ENCODE data around the gene TNRC6B. TPM values are rescaled to one million over a fixed set of nuclear protein-coding genes. Genes with fewer than 3 reads are reported as not detected.
A peak's percentile ranks its signal among the peaks of the same experiment; 100 is the strongest.

Gene TNRC6B
- total RNA-seq, 1 experiment from 2014 or later, result 50.4 TPM

DNA sequence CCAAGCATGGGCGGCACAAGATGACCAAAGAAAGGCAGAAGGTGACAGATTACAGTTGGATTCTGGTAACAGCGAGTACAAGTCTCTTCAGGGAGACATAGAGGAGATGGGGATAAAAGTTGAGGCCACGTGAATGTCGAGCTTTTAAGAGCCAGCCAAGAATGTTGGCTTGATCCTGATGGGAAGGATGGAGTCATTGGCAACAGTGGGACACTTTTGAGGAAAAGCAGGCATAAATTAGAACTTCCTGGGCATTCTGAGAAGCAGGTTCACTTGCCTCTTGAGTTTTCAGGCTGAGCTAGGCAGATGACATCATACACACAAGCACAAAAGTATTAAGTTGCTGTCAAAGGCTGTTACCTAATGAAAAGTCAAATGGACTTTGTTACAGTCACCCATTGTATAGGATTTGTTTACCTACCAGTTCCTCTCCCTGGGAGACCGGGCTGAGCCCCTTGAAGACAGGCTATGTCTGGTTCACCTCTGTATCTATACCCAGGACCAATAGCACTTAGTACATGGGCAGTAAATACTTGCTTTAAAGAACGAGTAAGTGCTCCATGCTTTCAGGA, 41.1 kb downstream of the TNRC6B start:
- DNase-seq (ENCODE audit: low spot score), result no peak
- TF ChIP-seq GRHL2 (CRISPR knock-in tag; IDR thresholded peaks at IDR 0.05; ENCODE audit: insufficient replicate concordance, severe bottlenecking) (no peak), MXD4 (CRISPR knock-in tag; IDR thresholded peaks at IDR 0.05; ENCODE audit: borderline replicate concordance) (no peak), GTF2I (CRISPR knock-in tag; conservative IDR thresholded peaks at IDR 0.05) (no peak), NFE2L1 (CRISPR knock-in tag; IDR thresholded peaks at IDR 0.05) (no peak), NR1H2 (CRISPR knock-in tag; IDR thresholded peaks at IDR 0.05) (no peak), ZNF396 (CRISPR knock-in tag; IDR thresholded peaks at IDR 0.05; ENCODE audit: borderline replicate concordance) (no peak), ETV6 (CRISPR knock-in tag; IDR thresholded peaks at IDR 0.05) (no peak), KAT7 (CRISPR knock-in tag; IDR thresholded peaks at IDR 0.05; ENCODE audit: borderline replicate concordance) (no peak), ATF1 (CRISPR knock-in tag; IDR thresholded peaks at IDR 0.05) (no peak)
- TF ChIP-seq, protein P1, sequence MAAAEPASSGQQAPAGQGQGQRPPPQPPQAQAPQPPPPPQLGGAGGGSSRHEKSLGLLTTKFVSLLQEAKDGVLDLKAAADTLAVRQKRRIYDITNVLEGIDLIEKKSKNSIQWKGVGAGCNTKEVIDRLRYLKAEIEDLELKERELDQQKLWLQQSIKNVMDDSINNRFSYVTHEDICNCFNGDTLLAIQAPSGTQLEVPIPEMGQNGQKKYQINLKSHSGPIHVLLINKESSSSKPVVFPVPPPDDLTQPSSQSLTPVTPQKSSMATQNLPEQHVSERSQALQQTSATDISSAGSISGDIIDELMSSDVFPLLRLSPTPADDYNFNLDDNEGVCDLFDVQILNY (CRISPR knock-in tag; IDR thresholded peaks at IDR 0.05), result no peak
- TF ChIP-seq, protein P2, sequence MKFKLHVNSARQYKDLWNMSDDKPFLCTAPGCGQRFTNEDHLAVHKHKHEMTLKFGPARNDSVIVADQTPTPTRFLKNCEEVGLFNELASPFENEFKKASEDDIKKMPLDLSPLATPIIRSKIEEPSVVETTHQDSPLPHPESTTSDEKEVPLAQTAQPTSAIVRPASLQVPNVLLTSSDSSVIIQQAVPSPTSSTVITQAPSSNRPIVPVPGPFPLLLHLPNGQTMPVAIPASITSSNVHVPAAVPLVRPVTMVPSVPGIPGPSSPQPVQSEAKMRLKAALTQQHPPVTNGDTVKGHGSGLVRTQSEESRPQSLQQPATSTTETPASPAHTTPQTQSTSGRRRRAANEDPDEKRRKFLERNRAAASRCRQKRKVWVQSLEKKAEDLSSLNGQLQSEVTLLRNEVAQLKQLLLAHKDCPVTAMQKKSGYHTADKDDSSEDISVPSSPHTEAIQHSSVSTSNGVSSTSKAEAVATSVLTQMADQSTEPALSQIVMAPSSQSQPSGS (CRISPR knock-in tag; IDR thresholded peaks at IDR 0.05; ENCODE audit: borderline replicate concordance, low read depth), result no peak
- TF ChIP-seq, protein P3, sequence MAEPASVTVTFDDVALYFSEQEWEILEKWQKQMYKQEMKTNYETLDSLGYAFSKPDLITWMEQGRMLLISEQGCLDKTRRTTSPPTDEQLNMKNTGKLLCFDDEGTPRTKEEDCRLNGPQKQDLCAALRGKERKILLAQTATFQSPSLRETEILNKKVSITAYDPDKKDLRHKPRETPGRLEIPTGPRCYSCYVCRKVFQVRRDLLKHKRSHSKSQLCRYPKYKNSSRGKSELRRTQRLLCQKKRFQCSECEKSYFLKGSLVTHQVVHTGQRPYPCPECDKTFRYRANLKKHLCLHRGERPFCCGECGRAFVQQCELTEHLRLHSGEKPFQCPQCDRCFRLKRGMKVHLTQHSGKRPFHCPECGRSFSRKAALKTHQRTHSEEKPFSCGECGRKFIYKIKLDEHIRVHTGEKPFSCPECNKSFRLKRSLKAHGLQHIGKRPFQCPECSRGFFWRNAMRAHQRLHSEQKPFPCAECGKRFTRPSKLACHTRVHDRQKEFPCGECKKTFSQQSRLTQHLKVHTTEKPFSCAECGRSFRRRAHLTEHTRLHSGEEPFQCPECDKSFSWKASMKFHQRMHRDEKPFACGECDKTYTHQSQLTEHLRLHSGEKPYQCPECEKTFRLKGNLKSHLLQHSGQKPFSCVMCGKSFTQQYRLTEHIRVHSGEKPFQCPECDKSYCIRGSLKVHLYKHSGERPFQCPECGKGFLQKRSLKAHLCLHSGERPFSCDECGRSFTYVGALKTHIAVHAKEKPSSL (CRISPR knock-in tag; conservative IDR thresholded peaks at IDR 0.05), result no peak
- TF ChIP-seq, protein P4, sequence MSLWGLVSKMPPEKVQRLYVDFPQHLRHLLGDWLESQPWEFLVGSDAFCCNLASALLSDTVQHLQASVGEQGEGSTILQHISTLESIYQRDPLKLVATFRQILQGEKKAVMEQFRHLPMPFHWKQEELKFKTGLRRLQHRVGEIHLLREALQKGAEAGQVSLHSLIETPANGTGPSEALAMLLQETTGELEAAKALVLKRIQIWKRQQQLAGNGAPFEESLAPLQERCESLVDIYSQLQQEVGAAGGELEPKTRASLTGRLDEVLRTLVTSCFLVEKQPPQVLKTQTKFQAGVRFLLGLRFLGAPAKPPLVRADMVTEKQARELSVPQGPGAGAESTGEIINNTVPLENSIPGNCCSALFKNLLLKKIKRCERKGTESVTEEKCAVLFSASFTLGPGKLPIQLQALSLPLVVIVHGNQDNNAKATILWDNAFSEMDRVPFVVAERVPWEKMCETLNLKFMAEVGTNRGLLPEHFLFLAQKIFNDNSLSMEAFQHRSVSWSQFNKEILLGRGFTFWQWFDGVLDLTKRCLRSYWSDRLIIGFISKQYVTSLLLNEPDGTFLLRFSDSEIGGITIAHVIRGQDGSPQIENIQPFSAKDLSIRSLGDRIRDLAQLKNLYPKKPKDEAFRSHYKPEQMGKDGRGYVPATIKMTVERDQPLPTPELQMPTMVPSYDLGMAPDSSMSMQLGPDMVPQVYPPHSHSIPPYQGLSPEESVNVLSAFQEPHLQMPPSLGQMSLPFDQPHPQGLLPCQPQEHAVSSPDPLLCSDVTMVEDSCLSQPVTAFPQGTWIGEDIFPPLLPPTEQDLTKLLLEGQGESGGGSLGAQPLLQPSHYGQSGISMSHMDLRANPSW (CRISPR knock-in tag; conservative IDR thresholded peaks at IDR 0.05; ENCODE audit: low read depth), result no peak
- no peaks in the 10 kb centered on the region for H3K9me3 Mint-ChIP-seq
- H3K4me1 Mint-ChIP-seq, result peaks cover 71% of the 10 kb centered on the region
- no peaks in the 10 kb centered on the region for H3K27me3 Mint-ChIP-seq (ENCODE audit: low read depth)
- CTCF ChIA-PET, result interaction anchor here (2.1 kb wide), 1 partner anchor 25 kb away, joined by 7 read pairs; no protein-coding TSS in a partner anchor
- H3K27ac Mint-ChIP-seq, result peak overlapping the region; percentile 39; the same call in 1 of the 2 replicates
- no peak for ATAC-seq
- no peak overlapping the region for H3K4me3 Mint-ChIP-seq
- no peaks in the 10 kb centered on the region for H3K36me3 Mint-ChIP-seq
- POLR2A ChIA-PET, result no interaction called here

DNA sequence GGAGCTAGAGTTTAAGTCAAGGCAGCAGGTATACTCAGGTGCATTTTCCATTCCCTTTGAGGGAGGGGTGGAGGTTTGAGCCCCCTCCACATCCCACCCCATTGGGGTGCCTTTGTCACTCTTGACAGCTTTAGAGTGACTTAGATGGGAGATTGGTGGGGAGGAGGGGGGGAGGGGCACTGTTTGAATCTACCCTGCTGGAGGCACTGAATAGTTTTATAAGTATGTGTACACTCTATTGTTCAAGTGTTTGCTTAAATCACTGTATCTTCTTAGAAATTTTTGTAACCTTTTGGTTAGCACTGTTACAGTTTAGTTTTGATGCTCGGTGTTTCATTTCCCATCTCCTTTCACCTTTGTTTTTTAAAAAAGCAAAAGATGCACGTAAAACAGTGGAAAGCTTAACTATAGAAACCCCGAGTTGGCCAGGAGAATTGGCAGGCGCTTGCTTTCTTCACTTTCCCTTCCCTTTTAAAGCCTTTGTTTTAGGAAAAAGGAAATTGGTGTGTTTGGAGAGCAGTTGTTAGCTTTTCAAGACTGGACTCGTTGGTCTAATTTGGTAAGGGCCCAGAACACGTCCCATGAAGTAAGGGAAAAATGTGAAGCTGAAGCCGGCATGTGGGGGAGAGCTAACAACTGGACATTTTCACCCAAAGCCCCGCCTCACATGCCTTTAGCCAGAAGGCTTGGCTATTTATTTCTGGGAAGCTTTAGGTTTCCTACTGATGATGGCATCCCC, 42.8 kb downstream of the TNRC6B start:
- Mint-ChIP-seq H3K27ac (no peak overlapping the region; the same call in 1 of the 2 replicates), H3K27me3 (ENCODE audit: low read depth) (no peaks in the 10 kb centered on the region), H3K9me3 (no peaks in the 10 kb centered on the region), H3K4me1 (peaks cover 76% of the 10 kb centered on the region), H3K4me3 (no peak overlapping the region), H3K36me3 (no peaks in the 10 kb centered on the region)
- no peak for DNase-seq (ENCODE audit: low spot score)
- CTCF ChIA-PET, result interaction anchor here (0.6 to 2.1 kb wide), 3 partner anchors 27 to 84 kb away, joined by 3 to 7 read pairs (median 4); no protein-coding TSS in a partner anchor
- POLR2A ChIA-PET, result interaction anchor here (0.7 kb wide), 1 partner anchor 39 kb away, joined by 3 read pairs; no protein-coding TSS in a partner anchor
- ATAC-seq, result no peak
- TF ChIP-seq ZNF232 (CRISPR knock-in tag; IDR thresholded peaks at IDR 0.05), result no peak
- TF ChIP-seq SMAD4 (CRISPR knock-in tag; IDR thresholded peaks at IDR 0.05), result no peak
- TF ChIP-seq, protein P5, sequence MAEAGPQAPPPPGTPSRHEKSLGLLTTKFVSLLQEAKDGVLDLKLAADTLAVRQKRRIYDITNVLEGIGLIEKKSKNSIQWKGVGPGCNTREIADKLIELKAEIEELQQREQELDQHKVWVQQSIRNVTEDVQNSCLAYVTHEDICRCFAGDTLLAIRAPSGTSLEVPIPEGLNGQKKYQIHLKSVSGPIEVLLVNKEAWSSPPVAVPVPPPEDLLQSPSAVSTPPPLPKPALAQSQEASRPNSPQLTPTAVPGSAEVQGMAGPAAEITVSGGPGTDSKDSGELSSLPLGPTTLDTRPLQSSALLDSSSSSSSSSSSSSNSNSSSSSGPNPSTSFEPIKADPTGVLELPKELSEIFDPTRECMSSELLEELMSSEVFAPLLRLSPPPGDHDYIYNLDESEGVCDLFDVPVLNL (CRISPR knock-in tag; IDR thresholded peaks at IDR 0.05; ENCODE audit: borderline replicate concordance, low read depth), result no peak
- TF ChIP-seq, protein P6, sequence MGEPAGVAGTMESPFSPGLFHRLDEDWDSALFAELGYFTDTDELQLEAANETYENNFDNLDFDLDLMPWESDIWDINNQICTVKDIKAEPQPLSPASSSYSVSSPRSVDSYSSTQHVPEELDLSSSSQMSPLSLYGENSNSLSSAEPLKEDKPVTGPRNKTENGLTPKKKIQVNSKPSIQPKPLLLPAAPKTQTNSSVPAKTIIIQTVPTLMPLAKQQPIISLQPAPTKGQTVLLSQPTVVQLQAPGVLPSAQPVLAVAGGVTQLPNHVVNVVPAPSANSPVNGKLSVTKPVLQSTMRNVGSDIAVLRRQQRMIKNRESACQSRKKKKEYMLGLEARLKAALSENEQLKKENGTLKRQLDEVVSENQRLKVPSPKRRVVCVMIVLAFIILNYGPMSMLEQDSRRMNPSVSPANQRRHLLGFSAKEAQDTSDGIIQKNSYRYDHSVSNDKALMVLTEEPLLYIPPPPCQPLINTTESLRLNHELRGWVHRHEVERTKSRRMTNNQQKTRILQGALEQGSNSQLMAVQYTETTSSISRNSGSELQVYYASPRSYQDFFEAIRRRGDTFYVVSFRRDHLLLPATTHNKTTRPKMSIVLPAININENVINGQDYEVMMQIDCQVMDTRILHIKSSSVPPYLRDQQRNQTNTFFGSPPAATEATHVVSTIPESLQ (CRISPR knock-in tag; IDR thresholded peaks at IDR 0.05), result no peak
- no peak for TF ChIP-seq RORB (CRISPR knock-in tag; IDR thresholded peaks at IDR 0.05)
- TF ChIP-seq TCF7 (CRISPR knock-in tag; IDR thresholded peaks at IDR 0.05; ENCODE audit: low read depth), result no peak
- TF ChIP-seq ESRRA (CRISPR knock-in tag; IDR thresholded peaks at IDR 0.05; ENCODE audit: borderline replicate concordance), result no peak
- TF ChIP-seq, protein P7, sequence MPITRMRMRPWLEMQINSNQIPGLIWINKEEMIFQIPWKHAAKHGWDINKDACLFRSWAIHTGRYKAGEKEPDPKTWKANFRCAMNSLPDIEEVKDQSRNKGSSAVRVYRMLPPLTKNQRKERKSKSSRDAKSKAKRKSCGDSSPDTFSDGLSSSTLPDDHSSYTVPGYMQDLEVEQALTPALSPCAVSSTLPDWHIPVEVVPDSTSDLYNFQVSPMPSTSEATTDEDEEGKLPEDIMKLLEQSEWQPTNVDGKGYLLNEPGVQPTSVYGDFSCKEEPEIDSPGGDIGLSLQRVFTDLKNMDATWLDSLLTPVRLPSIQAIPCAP (CRISPR knock-in tag; IDR thresholded peaks at IDR 0.05), result no peak
